ENCODE results near the gene SLC7A14. TPM values are rescaled to one million over a fixed set of nuclear protein-coding genes. Genes with fewer than 3 reads are reported as not detected.
A peak's percentile ranks its signal among the peaks of the same experiment; 100 is the strongest.

The SLC7A14 gene
- total RNA-seq, 1 donor from 2014 or later, result not detected

- H3K4me1 ChIP-seq, result peaks cover 8% of the 10 kb centered on the region
- H3K27me3 ChIP-seq, result no peaks in the 10 kb centered on the region
- no peak overlapping the region for H3K4me3 ChIP-seq
- H3K79me2 ChIP-seq (ENCODE audit: low read depth), result no peaks in the 10 kb centered on the region
- Mint-ChIP-seq H3K27me3 (ENCODE audit: insufficient read depth, low read depth) (no peaks in the 10 kb centered on the region), H3K36me3 (no peaks in the 10 kb centered on the region), H3K27ac (no peak overlapping the region), H3K9me3 (peaks cover 6% of the 10 kb centered on the region), H3K4me1 (peaks cover 23% of the 10 kb centered on the region), H3K4me3 (no peak overlapping the region)
- H3K4me2 ChIP-seq, result no peak overlapping the region
- no peak overlapping the region for H3K9ac ChIP-seq
- H3K27ac ChIP-seq, result no peak overlapping the region
- no peaks in the 10 kb centered on the region for H3K36me3 ChIP-seq
- DNase-seq (ENCODE audit: low spot score), result no peak
- no peak overlapping the region for H2AFZ ChIP-seq (replicated peaks)
- H3K9me3 ChIP-seq (ENCODE audit: low read depth), result no peaks in the 10 kb centered on the region
- TF ChIP-seq EZH2phosphoT487 (IDR thresholded peaks at IDR 0.05), result no peak
- H3F3A ChIP-seq (ENCODE audit: low read depth), result peaks cover 3% of the 10 kb centered on the region
- H4K20me1 ChIP-seq (ENCODE audit: low read depth), result no peaks in the 10 kb centered on the region
Observed at GRCh38 chr3:170477395-170477794, 108.5 kb downstream of the SLC7A14 start.

GRCh38 chr3:170476291-170476690 lies 109.6 kb downstream of the SLC7A14 start:
- Histone ChIP-seq H3K79me2 (ENCODE audit: low read depth) (no peaks in the 10 kb centered on the region), H3K4me2 (peak overlapping the region; percentile 42), H3K36me3 (no peaks in the 10 kb centered on the region), H3F3A (ENCODE audit: low read depth) (peaks cover 3% of the 10 kb centered on the region), H3K27me3 (no peaks in the 10 kb centered on the region), H3K4me3 (no peak overlapping the region), H3K27ac (no peak overlapping the region), H4K20me1 (ENCODE audit: low read depth) (no peaks in the 10 kb centered on the region), H3K9me3 (ENCODE audit: low read depth) (no peaks in the 10 kb centered on the region), H3K4me1 (peaks cover 9% of the 10 kb centered on the region), H3K9ac (no peak overlapping the region), H2AFZ (replicated peaks) (peak overlapping the region; percentile 42)
- H3K4me3 Mint-ChIP-seq, result no peak overlapping the region
- no peaks in the 10 kb centered on the region for H3K36me3 Mint-ChIP-seq
- no peaks in the 10 kb centered on the region for H3K27me3 Mint-ChIP-seq (ENCODE audit: insufficient read depth, low read depth)
- peak; percentile 67 for DNase-seq (ENCODE audit: low spot score)
- peaks cover 18% of the 10 kb centered on the region for H3K4me1 Mint-ChIP-seq
- TF ChIP-seq CTCF (IDR thresholded peaks at IDR 0.05) (no peak), EZH2phosphoT487 (IDR thresholded peaks at IDR 0.05) (no peak), EZH2 (IDR thresholded peaks at IDR 0.05) (no peak)
- H3K27ac Mint-ChIP-seq, result no peak overlapping the region
- H3K9me3 Mint-ChIP-seq, result peaks cover 3% of the 10 kb centered on the region

- Histone ChIP-seq H2AFZ (replicated peaks) (no peak overlapping the region), H3K27me3 (no peaks in the 10 kb centered on the region), H4K20me1 (ENCODE audit: low read depth) (no peaks in the 10 kb centered on the region), H3K36me3 (no peaks in the 10 kb centered on the region), H3F3A (ENCODE audit: low read depth) (peaks cover 8% of the 10 kb centered on the region), H3K79me2 (ENCODE audit: low read depth) (no peaks in the 10 kb centered on the region), H3K4me3 (no peak overlapping the region), H3K9ac (no peak overlapping the region), H3K4me1 (peaks cover 20% of the 10 kb centered on the region), H3K27ac (no peak overlapping the region), H3K4me2 (no peak overlapping the region), H3K9me3 (ENCODE audit: low read depth) (no peaks in the 10 kb centered on the region)
- no peak for DNase-seq (ENCODE audit: low spot score)
- H3K27me3 Mint-ChIP-seq (ENCODE audit: insufficient read depth, low read depth), result no peaks in the 10 kb centered on the region
- H3K9me3 Mint-ChIP-seq, result peaks cover 3% of the 10 kb centered on the region
- no peak overlapping the region for H3K4me3 Mint-ChIP-seq
- no peak overlapping the region for H3K27ac Mint-ChIP-seq
- H3K36me3 Mint-ChIP-seq, result no peaks in the 10 kb centered on the region
- H3K4me1 Mint-ChIP-seq, result peaks cover 29% of the 10 kb centered on the region
- TF ChIP-seq EZH2 (IDR thresholded peaks at IDR 0.05) (no peak), EZH2phosphoT487 (IDR thresholded peaks at IDR 0.05) (no peak), CTCF (IDR thresholded peaks at IDR 0.05) (no peak)
Observed at GRCh38 chr3:170475092-170475685, 110.7 kb downstream of the SLC7A14 start.

- Mint-ChIP-seq H3K27me3 (ENCODE audit: insufficient read depth, low read depth) (no peaks in the 10 kb centered on the region), H3K36me3 (no peaks in the 10 kb centered on the region), H3K27ac (no peak overlapping the region), H3K4me1 (peaks cover 39% of the 10 kb centered on the region), H3K9me3 (no peaks in the 10 kb centered on the region), H3K4me3 (no peak overlapping the region)
- no peak overlapping the region for H3K4me2 ChIP-seq
- no peaks in the 10 kb centered on the region for H3K9me3 ChIP-seq (ENCODE audit: low read depth)
- DNase-seq (ENCODE audit: low spot score), result no peak
- no peaks in the 10 kb centered on the region for H3K36me3 ChIP-seq
- H3K27me3 ChIP-seq, result no peaks in the 10 kb centered on the region
- no peaks in the 10 kb centered on the region for H3K79me2 ChIP-seq (ENCODE audit: low read depth)
- peaks cover 30% of the 10 kb centered on the region for H3K4me1 ChIP-seq
- no peak overlapping the region for H2AFZ ChIP-seq (replicated peaks)
- H3K27ac ChIP-seq, result no peak overlapping the region
- H4K20me1 ChIP-seq (ENCODE audit: low read depth), result no peaks in the 10 kb centered on the region
- H3K4me3 ChIP-seq, result no peak overlapping the region
- peaks cover 8% of the 10 kb centered on the region for H3F3A ChIP-seq (ENCODE audit: low read depth)
- no peak for TF ChIP-seq EZH2 (IDR thresholded peaks at IDR 0.05)
- TF ChIP-seq CTCF (IDR thresholded peaks at IDR 0.05), result no peak
- no peak for TF ChIP-seq EZH2phosphoT487 (IDR thresholded peaks at IDR 0.05)
- no peak overlapping the region for H3K9ac ChIP-seq
Observed at GRCh38 chr3:170473358-170473757, 112.5 kb downstream of the SLC7A14 start.

Measured in neural progenitor cell (in vitro differentiated cells).